IMR-90 (cell line): ENCODE data around the gene TSHZ3.

ENCODE experiments used
- BHLHE40 ChIP-seq: fragments of 150-350 bp; IDR thresholded peaks from 2 replicates; pipeline ENCODE4 v1.6.1; 2016; ENCODE audit warnings: mild to moderate bottlenecking, low read depth, low read length
- CTCF ChIP-seq: conservative IDR thresholded peaks from 2 replicates; pipeline ENCODE4 v1.5.1; 2012; ENCODE audit warnings: mild to moderate bottlenecking, low read depth, low read length, improper control_type of control experiment
- ELK1 ChIP-seq: fragments of 150-350 bp; IDR thresholded peaks from 2 replicates; pipeline ENCODE4 v1.6.1; 2016; ENCODE audit warnings: low read depth, mild to moderate bottlenecking, low read length, moderate library complexity, borderline replicate concordance
- RAD21 ChIP-seq: IDR thresholded peaks from 2 replicates; pipeline ENCODE4 v1.6.1; 2012; ENCODE audit warnings: low read length, improper control_type of control experiment
- USF2 ChIP-seq: fragments of 150-350 bp; IDR thresholded peaks from 2 replicates; pipeline ENCODE4 v1.6.1; 2017; ENCODE audit warnings: mild to moderate bottlenecking, antibody characterized with exemption, low read length, low read depth

GRCh38 chr19:31270897-31271296 is 78.3 kb downstream of the TSHZ3 start:
- TF ChIP-seq CTCF: no peak
- no peak for TF ChIP-seq BHLHE40
- no peak for TF ChIP-seq USF2
- no peak for TF ChIP-seq ELK1
- TF ChIP-seq RAD21: no peak
